HUES48 (cell line): ENCODE results near the gene DUSP14.

Source experiments
- H3K27ac ChIP-seq: one replicate; pipeline ENCODE4 v1.7.0; 2013; ENCODE audit warnings: low read depth, low read length, inconsistent platforms
- H3K27me3 ChIP-seq: 2 replicates; pipeline ENCODE4 v1.6.1; 2013; ENCODE audit warnings: mild to moderate bottlenecking, low read length; ENCODE audit not compliant: control insufficient read depth, insufficient read depth
- H3K36me3 ChIP-seq: 2 replicates; pipeline ENCODE4 v1.6.1; 2013; ENCODE audit warnings: low read length; ENCODE audit not compliant: control insufficient read depth, insufficient read depth
- H3K4me1 ChIP-seq: 2 replicates; pipeline ENCODE4 v1.6.1; 2013; ENCODE audit warnings: mild to moderate bottlenecking, low read length; ENCODE audit not compliant: control insufficient read depth, insufficient read depth
- H3K4me3 ChIP-seq: 2 replicates; pipeline ENCODE4 v1.5.1; 2013; ENCODE audit warnings: mild to moderate bottlenecking, low read depth, low read length
- H3K9ac ChIP-seq: 2 replicates; pipeline ENCODE4 v1.6.1; 2013; ENCODE audit warnings: mild to moderate bottlenecking, low read depth, low read length, moderate library complexity
- H3K9me3 ChIP-seq: 2 replicates; pipeline ENCODE4 v1.6.1; 2013; ENCODE audit warnings: low read length; ENCODE audit not compliant: control insufficient read depth, insufficient read depth

Gene DUSP14

GRCh38 chr17:37485938-37486570 is 3.6 kb upstream of the DUSP14 start:
- Histone ChIP-seq H3K9me3 (no peaks in the 10 kb centered on the region), H3K4me1 (peaks cover 33% of the 10 kb centered on the region)

GRCh38 chr17:37488009-37488604 is 1.6 kb upstream of the DUSP14 start:
- Histone ChIP-seq H3K36me3 (no peaks in the 10 kb centered on the region), H3K9ac (no peak overlapping the region), H3K27ac (peak overlapping the region; percentile 57), H3K9me3 (no peaks in the 10 kb centered on the region), H3K4me3 (peak overlapping the region; percentile 79), H3K27me3 (peaks cover 6% of the 10 kb centered on the region), H3K4me1 (peaks cover 36% of the 10 kb centered on the region)

More at GRCh38 chr17:37485938-37486570, 3.6 kb upstream of the DUSP14 start:
- Histone ChIP-seq H3K27me3 (peaks cover 6% of the 10 kb centered on the region), H3K9ac (no peak overlapping the region), H3K27ac (no peak overlapping the region), H3K4me3 (no peak overlapping the region), H3K36me3 (no peaks in the 10 kb centered on the region)

GRCh38 chr17:37488607-37489196 is 989 bp upstream of the DUSP14 start:
- peak overlapping the region; percentile 62 for H3K9ac ChIP-seq
- peak overlapping the region; percentile 57 for H3K27ac ChIP-seq
- H3K27me3 ChIP-seq = peaks cover 6% of the 10 kb centered on the region
- peaks cover 30% of the 10 kb centered on the region for H3K4me1 ChIP-seq
- no peaks in the 10 kb centered on the region for H3K9me3 ChIP-seq
- H3K36me3 ChIP-seq = no peaks in the 10 kb centered on the region
- H3K4me3 ChIP-seq = peak overlapping the region; percentile 79

GRCh38 chr17:37490022-37490587 is 414 bp downstream of the DUSP14 start:
- peak overlapping the region; percentile 37; the same call in 1 of the 2 replicates for H3K9ac ChIP-seq
- no peaks in the 10 kb centered on the region for H3K36me3 ChIP-seq
- peaks cover 6% of the 10 kb centered on the region for H3K27me3 ChIP-seq
- H3K4me3 ChIP-seq = peak overlapping the region; percentile 84
- no peaks in the 10 kb centered on the region for H3K9me3 ChIP-seq
- peaks cover 28% of the 10 kb centered on the region for H3K4me1 ChIP-seq
- H3K27ac ChIP-seq = peak overlapping the region; percentile 71

- H3K9me3 ChIP-seq = no peaks in the 10 kb centered on the region
- peak overlapping the region; percentile 71 for H3K27ac ChIP-seq
- no peaks in the 10 kb centered on the region for H3K36me3 ChIP-seq
- peak overlapping the region; percentile 84 for H3K4me3 ChIP-seq
- peaks cover 6% of the 10 kb centered on the region for H3K27me3 ChIP-seq
- peaks cover 32% of the 10 kb centered on the region for H3K4me1 ChIP-seq
- peak overlapping the region; percentile 37; the same call in 1 of the 2 replicates for H3K9ac ChIP-seq
These were observed 1.2 kb downstream of the DUSP14 start for GRCh38 chr17:37490638-37491614.

- Histone ChIP-seq H3K27me3 (peaks cover 6% of the 10 kb centered on the region), H3K9ac (no peak overlapping the region), H3K27ac (peak overlapping the region; percentile 71), H3K4me3 (0 out of 2 replicates have a peak overlapping the region, but pooled peaks have one; percentile 84), H3K9me3 (no peaks in the 10 kb centered on the region), H3K36me3 (no peaks in the 10 kb centered on the region), H3K4me1 (peaks cover 32% of the 10 kb centered on the region)
These were observed 2.5 kb downstream of the DUSP14 start for GRCh38 chr17:37492167-37492566.

GRCh38 chr17:37493249-37494027 is 3.7 kb downstream of the DUSP14 start:
- no peaks in the 10 kb centered on the region for H3K27me3 ChIP-seq
- no peaks in the 10 kb centered on the region for H3K9me3 ChIP-seq
- no peak overlapping the region for H3K9ac ChIP-seq
- no peak overlapping the region for H3K4me3 ChIP-seq
- no peaks in the 10 kb centered on the region for H3K36me3 ChIP-seq
- peaks cover 24% of the 10 kb centered on the region for H3K4me1 ChIP-seq
- no peak overlapping the region for H3K27ac ChIP-seq

- H3K4me3 ChIP-seq = no peak overlapping the region
- no peaks in the 10 kb centered on the region for H3K27me3 ChIP-seq
- H3K4me1 ChIP-seq = peaks cover 21% of the 10 kb centered on the region
- no peak overlapping the region for H3K9ac ChIP-seq
- no peaks in the 10 kb centered on the region for H3K36me3 ChIP-seq
- no peaks in the 10 kb centered on the region for H3K9me3 ChIP-seq
- H3K27ac ChIP-seq = no peak overlapping the region
These were observed 4.7 kb downstream of the DUSP14 start for GRCh38 chr17:37494401-37494831.

GRCh38 chr17:37494971-37495370 is 5.3 kb downstream of the DUSP14 start:
- H3K4me1 ChIP-seq = peaks cover 21% of the 10 kb centered on the region
- no peaks in the 10 kb centered on the region for H3K36me3 ChIP-seq
- H3K9ac ChIP-seq = no peak overlapping the region
- peak overlapping the region; percentile 16 for H3K27ac ChIP-seq
- H3K4me3 ChIP-seq = no peak overlapping the region
- no peaks in the 10 kb centered on the region for H3K9me3 ChIP-seq
- no peaks in the 10 kb centered on the region for H3K27me3 ChIP-seq

GRCh38 chr17:37500378-37500777 is 10.7 kb downstream of the DUSP14 start:
- Histone ChIP-seq H3K9ac (no peak overlapping the region), H3K4me1 (peaks cover under 1% of the 10 kb centered on the region), H3K27me3 (no peaks in the 10 kb centered on the region), H3K9me3 (no peaks in the 10 kb centered on the region), H3K27ac (no peak overlapping the region), H3K36me3 (no peaks in the 10 kb centered on the region), H3K4me3 (no peak overlapping the region)
